GM12801 (cell line): ENCODE measurements around the gene FBN1.

Experiments used
- CTCF ChIP-seq: IDR thresholded peaks from one replicate; pipeline ENCODE4 v1.5.1; 2011; ENCODE audit warnings: control low read depth; ENCODE audit not compliant: insufficient read length; ENCODE audit errors: extremely low read depth

Gene FBN1

GRCh38 chr15:48411971-48412591 is 233.4 kb downstream of the FBN1 start:
- TF ChIP-seq CTCF = no peak

- no peak for TF ChIP-seq CTCF
Measured at GRCh38 chr15:48409623-48410022, 235.9 kb downstream of the FBN1 start.

- no peak for TF ChIP-seq CTCF
Measured at GRCh38 chr15:48408327-48408726, 237.2 kb downstream of the FBN1 start.

- TF ChIP-seq CTCF = no peak
Measured at GRCh38 chr15:48407646-48408045, 237.9 kb downstream of the FBN1 start.

GRCh38 chr15:48406911-48407310 is 238.6 kb downstream of the FBN1 start:
- no peak for TF ChIP-seq CTCF

- TF ChIP-seq CTCF = no peak
Measured at GRCh38 chr15:48406266-48406891, 239.1 kb downstream of the FBN1 start.

GRCh38 chr15:48402427-48403177 is 242.9 kb downstream of the FBN1 start:
- no peak for TF ChIP-seq CTCF
